NCI-H526 (cell line): ENCODE measurements around the gene PSMD5.
A peak's percentile ranks its signal among the peaks of the same experiment; 100 is the strongest.

ENCODE experiments used
- DNase-seq, 2 experiments: peaks; one replicate each; lab custom pipeline; 2025; lab: John Stamatoyannopoulos, UW

PSMD5 gene

DNA sequence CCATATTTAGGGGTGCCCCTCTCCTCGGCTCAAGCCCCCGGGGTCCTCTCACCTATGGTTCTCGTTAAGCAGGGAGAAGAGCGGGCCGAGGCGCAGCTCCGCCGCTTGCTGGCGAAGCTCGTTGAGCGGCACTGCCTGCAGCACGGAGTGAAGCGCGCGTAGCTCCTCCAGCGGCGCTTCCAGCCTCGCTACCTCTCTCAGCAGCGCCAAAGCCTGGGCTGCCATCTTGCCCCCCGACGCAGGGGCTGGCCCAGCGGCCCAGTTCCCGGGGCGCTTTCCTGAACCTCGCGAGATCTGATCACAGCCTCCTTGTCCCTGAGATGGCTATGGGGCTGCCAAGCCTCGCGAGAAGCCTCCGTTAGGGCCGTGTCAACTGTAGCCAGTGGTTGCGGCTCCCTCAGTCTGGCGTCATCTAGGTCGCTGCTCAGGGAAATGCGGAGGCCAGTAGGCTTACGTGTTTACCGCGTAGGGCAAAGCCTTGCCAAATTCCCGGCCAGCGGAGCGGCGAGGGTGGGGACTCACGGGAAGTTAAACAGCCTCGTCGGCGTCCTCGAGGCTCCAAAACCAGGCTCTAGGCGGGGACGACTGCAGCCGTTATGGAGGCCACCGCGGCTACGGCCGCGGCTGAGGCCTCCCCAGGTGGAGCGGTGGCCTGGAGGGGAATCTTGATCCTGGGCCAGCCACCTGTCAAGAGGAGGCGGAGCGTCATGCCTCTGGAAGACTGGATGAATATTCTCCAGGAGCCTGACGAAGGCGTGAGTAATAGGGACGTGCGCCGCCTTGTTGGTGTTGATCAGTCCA, at the start of gene PSMD5:
TSS of gene PSMD5 (minus strand) at position 238 of the 801 bp plus-strand sequence. CDS start at position 225, 13 bp downstream.
- DNase-seq = peak; percentile 88 to 92

DNA sequence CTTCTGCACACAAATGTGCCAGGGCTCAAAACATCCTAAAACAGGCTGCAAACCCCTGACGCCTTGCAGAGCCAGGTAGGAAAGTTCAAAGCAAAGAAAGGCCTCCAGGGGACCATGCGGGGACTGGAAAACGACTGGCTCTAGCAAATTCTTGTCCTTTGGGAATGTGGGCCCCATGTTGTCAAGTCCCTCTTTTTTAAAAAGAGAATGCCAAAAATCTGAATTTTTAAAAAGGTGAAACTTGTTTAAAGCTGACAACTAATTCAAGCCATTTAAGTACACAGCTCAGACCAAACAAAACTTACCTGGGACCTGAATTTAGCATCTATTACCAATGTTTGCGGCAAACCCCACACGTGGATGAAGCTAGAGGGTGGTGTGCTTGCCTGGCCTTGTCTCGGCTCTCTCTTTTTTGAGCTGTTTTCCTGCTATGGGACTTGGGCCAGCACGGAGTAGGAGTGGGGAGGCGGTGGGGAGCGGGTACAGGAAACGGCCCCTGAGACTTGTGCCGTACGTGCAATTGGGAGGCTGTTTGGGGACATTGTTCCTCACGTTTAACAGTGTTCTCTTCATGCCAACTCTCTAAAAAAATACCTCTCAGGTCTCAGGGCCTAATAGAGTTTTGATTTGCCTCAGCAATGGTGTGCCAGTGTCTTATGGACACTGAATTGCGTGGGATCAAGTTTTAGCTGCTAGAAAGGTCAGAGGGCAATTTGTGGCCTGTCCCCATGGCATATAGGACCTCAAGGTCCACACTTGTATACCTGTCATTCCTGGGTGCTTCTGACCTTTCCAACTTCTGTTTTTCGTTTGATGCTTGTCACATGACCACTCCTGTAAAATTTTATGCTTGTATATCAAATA, 49.4 kb upstream of the PSMD5 start:
- no peak for DNase-seq

DNA sequence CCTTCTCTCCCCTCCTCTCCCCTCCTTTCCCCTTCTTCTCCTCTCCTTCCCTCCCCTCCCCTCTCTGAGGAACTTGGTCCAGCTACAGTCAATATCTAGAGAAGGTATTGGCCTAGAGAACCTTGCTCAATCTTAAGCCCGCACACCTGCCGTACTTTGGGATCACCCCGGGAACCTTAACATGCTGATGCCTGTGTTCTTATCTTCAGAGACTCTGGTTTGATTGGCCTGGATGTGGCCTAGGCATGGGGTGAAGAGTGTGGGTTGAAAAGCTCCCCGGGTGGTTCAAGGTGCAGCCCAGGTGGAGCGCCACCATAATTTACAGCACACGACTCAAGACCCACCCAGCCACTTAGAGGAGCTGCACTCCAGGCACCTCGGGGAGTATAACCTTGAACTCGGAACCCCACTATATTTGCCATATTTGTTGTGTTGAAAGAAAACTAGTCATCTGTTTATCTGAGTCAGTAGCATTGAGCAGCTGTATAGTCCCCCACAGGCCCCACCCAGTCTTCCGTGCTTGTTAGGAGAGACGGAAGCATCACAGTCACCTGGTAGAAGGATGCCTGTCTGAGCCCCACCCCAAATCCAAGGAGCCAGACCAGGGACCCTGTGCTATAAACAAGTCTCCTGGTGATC, 48.6 kb upstream of the PSMD5 start:
- no peak for DNase-seq

DNA sequence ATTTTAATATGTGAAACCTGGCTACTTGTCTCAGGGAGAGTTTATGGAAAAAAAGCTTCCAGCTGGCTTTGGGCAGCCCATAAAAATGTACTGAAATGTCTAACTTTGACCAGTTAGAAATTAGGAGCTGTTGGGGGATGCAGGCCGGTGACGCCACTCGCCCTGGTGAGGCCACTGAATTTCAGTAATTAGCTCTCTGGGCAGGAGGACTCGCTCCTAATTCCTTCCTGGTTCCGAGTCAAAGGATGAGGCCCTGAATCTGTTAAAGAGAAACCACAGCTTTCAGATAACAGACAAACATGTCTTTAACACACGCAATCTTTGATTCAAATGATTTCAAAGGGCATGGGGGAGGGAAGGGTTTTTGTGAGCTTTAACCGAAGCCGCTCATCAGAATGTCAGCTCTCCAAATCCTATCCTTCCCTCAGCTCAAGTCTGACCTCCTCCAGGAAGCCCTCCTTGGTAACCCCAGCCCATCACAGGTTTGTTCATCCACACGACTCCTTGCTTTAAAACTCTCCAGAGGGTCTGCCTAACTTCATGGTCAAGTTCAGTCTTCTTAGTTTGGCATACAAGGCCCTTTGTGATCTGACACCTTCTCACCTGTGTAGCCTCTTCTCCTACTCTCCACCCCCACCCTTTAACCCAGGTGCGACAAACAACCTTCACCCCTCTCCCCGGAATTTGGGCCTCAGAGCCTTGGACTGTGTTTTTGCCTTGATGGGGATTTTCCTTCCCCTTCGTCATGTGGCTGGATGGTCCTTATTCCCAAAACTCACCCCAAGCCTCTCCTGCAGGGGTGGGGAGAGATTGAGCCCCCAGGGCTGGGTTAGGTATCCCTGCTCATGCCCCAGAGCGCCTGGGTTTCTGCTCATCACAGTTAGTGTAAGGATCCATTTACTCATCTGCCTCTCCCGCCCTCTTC, 47.9 kb upstream of the PSMD5 start:
- no peak for DNase-seq

DNA sequence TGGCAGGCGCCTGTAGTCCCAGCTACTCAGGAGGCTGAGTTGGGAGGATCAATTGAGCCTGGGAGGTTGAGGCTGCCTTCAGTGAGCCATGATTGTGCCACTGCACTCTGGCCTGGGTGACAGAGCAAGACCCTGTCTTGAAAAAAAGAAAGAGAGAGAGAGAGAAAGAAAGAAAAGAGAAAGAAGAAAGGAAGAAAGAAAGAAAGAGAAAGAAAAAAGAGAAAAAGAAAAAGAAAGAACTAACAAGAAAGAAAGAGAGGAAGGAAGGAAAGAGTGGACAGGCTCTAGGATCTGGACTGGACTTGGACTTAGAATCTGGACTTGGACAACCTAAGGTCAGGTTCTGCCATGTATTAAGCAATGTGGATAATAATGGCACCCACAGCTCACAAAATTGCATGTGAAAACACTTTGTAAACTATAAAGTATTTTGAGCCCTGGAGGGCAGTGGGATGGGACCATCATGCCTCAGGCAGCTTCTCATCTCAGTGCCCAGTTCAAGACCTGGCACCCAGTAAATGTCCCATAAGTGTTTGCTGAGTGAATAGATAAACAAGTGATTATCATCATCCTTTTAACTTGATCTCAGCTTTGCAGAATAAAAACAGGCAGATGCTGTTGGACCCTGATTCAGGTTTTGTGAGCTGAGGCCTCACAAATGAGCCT, 47.0 kb upstream of the PSMD5 start:
- no peak for DNase-seq

DNA sequence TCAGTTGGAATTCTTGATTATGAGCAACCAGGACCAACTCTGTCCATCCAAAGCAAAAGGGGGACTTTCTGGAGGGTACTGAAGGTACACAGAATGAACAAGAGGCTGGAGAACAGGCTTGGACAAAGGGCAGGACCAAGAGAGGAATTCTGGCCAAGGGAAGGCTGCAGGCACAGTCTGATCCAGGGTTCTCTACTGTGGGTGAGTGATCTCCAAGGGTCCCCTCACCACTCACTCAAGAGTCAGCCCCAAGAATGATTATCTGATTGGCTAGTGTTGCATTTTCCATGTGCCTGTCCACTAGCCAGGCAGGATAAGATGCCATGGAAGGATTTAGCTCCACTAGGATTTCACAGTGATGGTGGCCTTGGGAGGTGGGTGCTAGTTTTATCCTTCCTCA, 45.9 kb upstream of the PSMD5 start:
- DNase-seq = no peak

DNA sequence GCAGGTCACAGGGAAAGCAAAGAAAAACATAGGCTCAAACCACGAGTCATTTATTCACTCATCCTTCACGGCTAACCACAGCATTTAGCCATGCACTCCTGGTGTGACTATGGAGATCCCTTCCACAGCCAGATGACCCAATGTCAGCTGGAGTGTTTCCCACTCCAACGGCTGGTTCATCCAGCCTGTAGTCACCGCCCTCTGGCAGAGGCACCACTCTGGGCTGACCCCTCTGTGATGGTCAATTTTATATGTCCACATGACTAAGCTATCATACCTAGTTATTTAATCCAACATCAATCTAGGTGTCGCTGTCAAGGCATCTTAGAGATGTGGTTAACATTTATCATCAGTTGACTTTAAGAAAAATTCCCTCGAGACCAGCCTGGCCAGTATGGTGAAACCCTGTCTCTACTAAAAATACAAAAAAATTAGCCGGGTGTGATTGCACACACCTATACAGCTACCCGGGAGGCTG, 43.8 kb upstream of the PSMD5 start:
- DNase-seq = no peak

DNA sequence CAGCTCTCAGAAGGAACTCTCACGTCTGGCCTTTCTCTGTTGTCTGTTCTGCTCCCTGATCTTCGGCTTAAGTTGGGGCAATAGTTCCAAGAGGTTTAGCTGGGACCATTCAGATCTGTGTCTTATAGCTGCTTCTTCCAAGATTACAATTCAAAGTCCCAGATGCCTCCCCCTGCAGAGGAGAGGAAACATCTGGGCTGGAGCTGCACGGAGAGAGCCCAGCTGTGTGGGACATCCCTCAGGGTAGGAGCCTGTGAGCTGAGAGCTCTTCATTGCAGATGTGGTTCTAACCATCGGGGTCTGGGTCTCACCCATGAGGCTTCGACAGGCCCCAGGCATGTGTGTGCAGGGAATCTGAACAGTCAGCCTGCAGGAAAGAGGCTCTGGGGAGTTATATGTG, 43.2 kb upstream of the PSMD5 start:
- no peak for DNase-seq

DNA sequence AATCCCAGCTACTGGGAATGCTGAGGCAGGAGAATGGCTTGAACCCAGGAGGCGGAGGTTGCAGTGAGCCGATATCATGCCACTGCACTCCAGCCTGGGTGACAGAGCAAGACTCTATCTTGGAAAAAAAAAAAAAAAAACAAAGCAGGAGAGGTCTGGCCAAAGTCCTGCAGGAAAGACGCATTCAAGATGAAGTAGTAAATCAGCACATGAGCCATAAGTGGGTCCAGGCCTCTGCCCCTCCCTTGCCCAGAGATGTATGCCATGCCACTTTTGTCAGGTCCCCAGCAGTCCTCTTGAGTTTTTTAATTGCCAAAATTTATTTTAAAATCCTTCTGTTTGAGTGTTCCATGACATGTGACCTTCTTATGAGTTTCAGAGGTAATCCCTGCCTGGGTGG, 42.7 kb upstream of the PSMD5 start:
- no peak for DNase-seq

DNA sequence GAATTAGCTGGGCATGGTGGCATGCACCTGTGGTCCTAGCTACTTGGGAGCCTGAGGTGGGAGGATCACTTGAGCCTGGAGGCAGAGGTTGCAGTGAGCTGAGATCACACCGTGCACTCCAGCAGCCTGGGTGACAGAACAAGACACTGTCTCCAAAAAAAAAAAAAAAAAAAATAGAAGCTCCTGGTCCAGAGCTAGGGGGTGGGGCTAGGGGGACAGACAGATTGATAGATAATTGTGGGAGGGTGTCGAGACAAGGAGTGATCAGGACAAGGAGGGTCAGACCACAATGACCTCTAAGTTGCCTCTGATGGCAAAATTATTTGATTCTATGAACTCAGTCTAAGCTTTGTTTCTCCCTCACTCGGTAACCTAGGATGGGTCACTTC, 40.9 kb upstream of the PSMD5 start:
- no peak for DNase-seq

DNA sequence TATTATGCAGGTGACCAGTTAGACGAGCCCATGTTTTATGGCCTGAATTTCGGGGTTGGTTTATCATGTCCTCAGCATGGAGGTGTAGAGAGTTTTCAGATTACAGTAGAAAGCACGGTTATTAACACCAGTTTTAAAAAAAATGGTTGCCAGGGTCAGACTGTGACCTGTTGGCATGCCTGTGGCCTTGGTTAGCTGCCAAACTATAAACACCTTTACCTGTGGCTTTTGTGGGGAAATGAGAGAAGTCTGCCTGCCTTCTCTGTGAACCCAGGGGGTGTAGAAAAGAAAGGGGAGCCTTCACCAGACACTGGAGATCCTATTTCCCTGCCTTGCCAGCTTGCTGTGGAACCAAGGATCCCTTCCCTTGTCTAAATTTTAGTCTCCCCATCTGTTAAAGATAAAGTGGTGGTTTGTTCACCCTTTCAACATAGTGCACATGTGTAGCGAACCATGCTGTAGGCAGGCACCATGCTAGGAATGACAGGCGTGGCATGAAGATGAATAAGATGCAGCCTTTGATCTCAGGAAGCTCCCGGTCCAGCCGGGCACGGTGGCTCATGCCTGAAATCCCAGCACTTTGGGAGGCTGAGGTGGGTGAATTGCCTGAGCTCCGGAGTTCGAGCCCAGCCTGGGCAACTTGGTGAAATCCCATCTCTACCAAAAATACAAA, 40.3 kb upstream of the PSMD5 start:
- no peak for DNase-seq

DNA sequence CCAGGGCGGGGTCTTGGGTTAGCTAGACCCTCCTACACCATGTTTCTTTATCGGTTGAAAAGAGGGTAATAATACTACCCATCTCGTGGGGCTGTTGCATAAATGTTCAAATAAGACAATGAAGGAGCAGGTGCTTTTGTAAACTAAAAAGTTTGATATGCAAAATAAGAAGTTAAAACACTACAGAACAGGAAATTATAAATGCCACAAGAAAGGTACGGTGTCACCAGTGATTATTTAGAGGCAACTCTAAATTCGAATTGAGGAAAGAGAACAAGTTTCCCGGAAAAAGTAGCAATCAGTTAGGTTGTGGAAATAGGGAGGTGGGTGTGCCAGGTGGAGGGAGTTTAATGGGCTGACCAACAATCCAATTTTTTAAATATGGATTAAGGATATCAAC, 36.7 kb upstream of the PSMD5 start:
- no peak for DNase-seq

DNA sequence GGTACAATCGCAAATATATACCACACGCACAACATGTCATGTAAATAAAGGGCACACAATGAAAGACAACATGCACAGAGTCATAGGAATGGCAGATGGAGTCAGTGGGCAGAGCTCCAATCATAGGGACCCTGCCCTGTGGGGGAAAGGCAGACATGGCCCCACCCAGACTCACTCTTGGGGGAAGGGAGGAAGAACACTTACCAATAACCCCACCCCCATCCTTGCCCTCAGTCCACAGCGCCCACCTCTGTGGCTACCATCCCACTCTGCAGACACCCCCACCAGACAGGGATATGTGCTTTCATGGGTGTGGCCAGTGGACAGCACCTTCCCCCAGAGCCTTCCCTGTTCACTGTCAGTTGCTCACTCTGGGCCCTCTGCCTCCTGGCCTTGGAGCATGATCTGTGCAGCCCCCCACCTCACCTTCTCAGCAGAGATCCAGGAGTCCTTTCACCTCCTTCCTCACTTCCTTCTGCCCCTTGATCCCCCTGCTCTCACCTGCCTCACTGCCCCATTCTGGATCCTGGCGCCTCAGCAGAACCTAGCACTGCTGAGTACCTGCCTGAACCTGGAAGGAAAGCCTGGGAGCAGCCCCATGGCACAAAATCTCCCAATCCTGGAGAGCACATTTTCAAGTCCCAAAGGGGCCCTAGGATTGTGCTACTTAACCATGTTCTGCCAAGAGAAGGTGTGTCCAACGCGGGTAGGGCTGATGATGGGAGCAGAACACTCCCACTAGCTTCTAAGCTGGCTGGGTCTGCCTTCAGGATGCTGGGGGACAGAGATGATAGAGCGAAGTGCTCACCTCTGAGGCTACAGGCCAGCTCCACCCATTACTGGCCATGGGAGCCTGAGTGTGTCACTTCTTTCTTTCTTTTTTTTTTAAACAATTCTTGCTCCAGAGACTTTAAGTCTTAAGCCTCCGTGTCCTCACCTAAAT, 35.7 kb upstream of the PSMD5 start:
- peak in 1 of 2 experiments; percentile 31 for DNase-seq

DNA sequence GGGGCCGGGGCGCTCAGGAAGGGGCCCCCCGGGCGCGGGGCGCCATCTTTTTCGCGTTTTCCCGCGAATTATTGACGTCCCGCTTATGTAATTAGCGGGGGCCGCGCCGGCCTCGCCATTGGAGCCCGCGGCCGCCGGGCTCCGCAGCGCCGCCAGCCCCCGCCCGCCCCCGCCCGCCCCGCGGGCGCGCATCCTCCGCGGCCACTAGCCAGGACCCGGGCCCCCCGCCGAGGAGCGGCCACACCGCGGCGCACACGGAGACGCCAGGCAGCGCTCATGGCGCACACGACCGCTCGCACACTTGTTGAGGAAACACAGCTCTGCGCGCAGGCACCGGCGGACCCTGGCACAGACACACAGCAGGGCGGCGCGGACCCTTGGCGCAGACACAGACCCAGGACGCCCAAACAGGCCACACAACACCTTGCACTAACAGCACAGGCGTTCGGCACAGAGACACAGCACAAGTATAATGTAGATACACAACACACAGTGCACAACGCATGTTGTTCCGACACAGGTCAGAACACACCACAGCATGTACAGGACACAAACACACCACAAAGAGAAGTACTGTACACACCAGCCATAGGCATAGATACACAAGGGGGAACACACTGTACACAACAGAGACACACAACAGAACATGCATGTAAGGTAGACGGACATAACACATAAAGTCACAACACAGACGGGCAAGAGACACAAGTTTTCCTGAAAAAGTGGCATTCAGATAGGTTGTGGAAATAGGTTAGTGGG, 34.7 kb upstream of the PSMD5 start:
- DNase-seq = peak in 1 of 2 experiments; percentile 72

DNA sequence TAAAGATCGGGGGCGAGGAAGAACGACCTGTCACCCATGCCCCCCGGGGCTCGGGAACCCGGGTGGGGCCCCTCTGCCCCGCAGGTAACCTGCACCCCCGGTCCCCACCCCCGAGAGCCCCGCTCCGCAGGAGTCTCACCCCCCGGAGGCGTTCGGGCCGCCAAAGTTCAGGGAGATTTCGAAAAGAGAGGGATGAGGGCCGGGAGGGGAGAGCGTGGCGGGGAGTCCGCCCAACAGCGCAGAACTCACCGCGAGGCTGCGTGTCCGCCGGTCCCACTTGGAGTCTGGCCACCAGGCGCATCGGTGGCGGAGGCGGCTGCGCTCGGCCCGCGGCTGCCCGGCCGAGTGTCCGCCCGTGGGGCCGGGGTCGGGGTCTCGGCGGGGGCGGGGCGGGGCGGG, 34.1 kb upstream of the PSMD5 start, which contains the start of gene PHF19:
TSS of gene PHF19 (minus strand) at position 347 of the 399 bp plus-strand sequence. CDS start 2,447 bp downstream, outside the sequence.
- DNase-seq = peak in 1 of 2 experiments; percentile 66

DNA sequence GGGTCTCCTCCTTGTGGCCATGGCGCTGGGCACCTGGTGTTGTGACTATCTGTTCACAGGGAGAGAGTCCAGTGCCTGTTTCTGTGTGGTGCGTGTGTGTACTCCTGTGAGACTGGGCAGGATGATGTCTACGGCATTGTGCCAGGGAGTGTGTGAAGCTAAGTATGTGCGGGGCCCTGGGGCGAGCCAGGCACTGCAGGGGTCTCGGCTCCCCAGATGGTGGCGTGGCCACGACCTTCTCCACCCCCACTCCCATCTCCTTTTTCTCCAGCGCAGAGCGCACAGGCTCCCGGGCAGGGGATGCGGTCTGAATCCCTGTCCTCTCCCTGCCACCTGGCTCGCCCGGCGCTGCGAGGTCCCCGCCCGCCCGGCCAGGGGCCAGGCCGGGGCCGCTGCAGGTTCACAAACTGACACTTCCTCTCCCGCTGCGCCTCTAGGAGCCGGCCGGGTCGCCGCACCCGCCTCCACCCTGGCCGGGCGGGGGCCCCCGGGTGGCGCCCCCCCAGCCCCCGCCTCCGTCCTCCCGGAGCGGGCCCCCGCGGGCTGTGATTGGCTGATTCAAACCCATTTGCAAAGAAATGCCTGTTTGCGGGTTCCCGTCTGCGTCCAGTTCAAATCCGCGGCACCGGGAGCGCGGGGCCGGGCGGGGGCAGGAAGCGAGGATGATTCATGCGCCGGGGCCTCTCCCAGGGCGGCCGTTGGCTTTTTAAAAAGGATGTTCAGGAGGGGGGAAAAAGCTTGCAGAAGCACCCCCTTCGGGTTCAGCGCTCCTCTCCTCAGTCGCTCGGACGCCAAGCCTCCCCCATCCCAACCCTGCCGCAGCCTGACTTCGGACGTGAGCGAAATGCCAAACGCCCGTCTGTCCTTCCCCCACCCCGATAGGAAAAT, 33.5 kb upstream of the PSMD5 start:
- peak; percentile 36 to 73 for DNase-seq

DNA sequence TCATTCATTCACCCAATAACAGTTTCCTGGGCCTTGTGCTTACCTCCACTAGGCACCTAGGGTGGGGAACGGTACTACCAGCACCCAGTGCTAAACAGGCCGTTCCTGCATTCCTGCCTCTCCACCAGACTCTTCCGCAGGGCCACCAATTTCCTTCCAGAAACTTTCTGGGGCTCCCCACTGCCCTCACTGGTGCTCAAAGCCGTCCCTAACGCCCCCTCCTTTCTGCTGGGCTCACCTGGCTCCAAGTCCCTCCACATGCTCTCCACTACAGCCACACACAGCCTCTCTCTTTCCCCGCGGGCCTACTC, 32.9 kb upstream of the PSMD5 start:
- DNase-seq = no peak
